ENCODE data around the gene PTPRR.

PTPRR gene

DNA sequence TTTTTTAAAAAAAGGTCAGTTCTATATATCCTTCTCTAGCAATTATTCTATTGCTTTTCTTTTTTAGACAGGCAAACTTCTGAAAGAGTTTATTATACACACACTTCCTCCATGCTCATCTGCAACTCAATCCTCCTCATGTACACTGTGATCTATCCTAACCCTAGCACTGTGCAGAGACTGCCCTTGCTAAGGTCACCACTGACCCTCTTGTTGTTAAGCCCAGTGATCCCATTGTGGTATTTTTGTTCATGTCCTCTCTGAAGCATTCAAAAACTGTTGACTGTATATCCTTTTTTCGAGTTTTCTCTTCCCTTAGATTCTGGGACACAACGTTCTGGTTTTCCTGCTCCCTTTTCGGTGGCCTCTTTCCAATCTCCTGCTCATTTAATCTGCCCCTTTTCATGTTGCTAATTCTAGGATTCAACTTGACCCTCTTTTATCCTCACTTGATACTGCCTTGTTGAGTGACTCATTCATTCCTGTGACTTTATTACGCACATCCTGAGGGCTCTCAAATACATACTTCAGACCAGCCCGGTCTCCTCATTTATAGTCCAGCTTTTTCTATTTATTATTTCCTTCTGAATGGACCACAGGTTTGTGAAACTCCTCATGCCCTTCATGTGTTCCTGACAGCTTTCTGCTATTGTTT is 229.4 kb downstream of the PTPRR start:
- no peaks in the 10 kb centered on the region for H3K9me3 ChIP-seq (ENCODE audit: control insufficient read depth in 2 of 2, low read length in 2 of 2)
- H3K4me3 ChIP-seq (ENCODE audit: low read length in 2 of 2), result no peak overlapping the region
- no peak overlapping the region for H3K9ac ChIP-seq (ENCODE audit: low read depth in 1 of 2, low read length in 2 of 2)
- H3K4me1 ChIP-seq (ENCODE audit: control insufficient read depth in 2 of 2, insufficient read depth in 2 of 2, low read length in 2 of 2), result peaks cover 0 to 3% of the 10 kb centered on the region in 2 donors
- no peaks in the 10 kb centered on the region for H3K27me3 ChIP-seq (ENCODE audit: control insufficient read depth in 2 of 2, insufficient read depth in 2 of 2, low read length in 2 of 2)
- no peak overlapping the region for H3K27ac ChIP-seq (ENCODE audit: low read depth in 2 of 2, low read length in 2 of 2)
- H3K36me3 ChIP-seq (ENCODE audit: control insufficient read depth in 2 of 2, insufficient read depth in 2 of 2, low read length in 2 of 2), result no peaks in the 10 kb centered on the region

GRCh38 chr12:70686907-70687306 is 233.6 kb downstream of the PTPRR start:
- no peaks in the 10 kb centered on the region for H3K36me3 ChIP-seq (ENCODE audit: control insufficient read depth in 2 of 2, insufficient read depth in 2 of 2, low read length in 2 of 2)
- no peak overlapping the region for H3K4me3 ChIP-seq (ENCODE audit: low read length in 2 of 2)
- H3K27ac ChIP-seq (ENCODE audit: low read depth in 2 of 2, low read length in 2 of 2), result no peak overlapping the region
- no peaks in the 10 kb centered on the region for H3K9me3 ChIP-seq (ENCODE audit: control insufficient read depth in 2 of 2, low read length in 2 of 2)
- H3K27me3 ChIP-seq (ENCODE audit: control insufficient read depth in 2 of 2, insufficient read depth in 2 of 2, low read length in 2 of 2), result no peaks in the 10 kb centered on the region
- H3K4me1 ChIP-seq (ENCODE audit: control insufficient read depth in 2 of 2, insufficient read depth in 2 of 2, low read length in 2 of 2), result no peaks in the 10 kb centered on the region
- no peak overlapping the region for H3K9ac ChIP-seq (ENCODE audit: low read depth in 1 of 2, low read length in 2 of 2)

- no peaks in the 10 kb centered on the region for H3K27me3 ChIP-seq (ENCODE audit: control insufficient read depth in 2 of 2, insufficient read depth in 2 of 2, low read length in 2 of 2)
- H3K4me1 ChIP-seq (ENCODE audit: control insufficient read depth in 2 of 2, insufficient read depth in 2 of 2, low read length in 2 of 2), result no peaks in the 10 kb centered on the region
- no peaks in the 10 kb centered on the region for H3K9me3 ChIP-seq (ENCODE audit: control insufficient read depth in 2 of 2, low read length in 2 of 2)
- no peaks in the 10 kb centered on the region for H3K36me3 ChIP-seq (ENCODE audit: control insufficient read depth in 2 of 2, insufficient read depth in 2 of 2, low read length in 2 of 2)
- H3K27ac ChIP-seq (ENCODE audit: low read depth in 2 of 2, low read length in 2 of 2), result no peak overlapping the region
- no peak overlapping the region for H3K9ac ChIP-seq (ENCODE audit: low read depth in 1 of 2, low read length in 2 of 2)
- H3K4me3 ChIP-seq (ENCODE audit: low read length in 2 of 2), result no peak overlapping the region
Measured at GRCh38 chr12:70686299-70686698, 234.2 kb downstream of the PTPRR start.

DNA sequence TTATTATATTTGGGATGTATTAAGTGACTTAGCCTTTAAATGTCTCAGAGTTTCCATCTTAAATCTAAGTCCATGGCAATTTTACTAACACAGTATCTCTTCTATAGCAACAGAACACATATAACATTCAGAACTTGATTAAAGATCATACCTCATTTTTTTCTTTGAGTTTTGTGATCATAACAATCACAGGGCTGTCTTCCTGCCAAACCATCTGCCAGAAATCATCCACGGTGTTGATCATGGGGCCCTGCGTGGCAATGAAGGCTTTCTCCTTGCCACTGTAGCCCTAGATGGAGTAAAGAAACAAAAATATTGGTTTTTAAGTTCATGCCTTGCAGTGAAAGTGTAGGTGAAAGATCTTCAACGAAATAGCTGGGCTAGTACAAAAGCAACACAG is 236.6 kb downstream of the PTPRR start:
- H3K4me1 ChIP-seq (ENCODE audit: control insufficient read depth in 2 of 2, insufficient read depth in 2 of 2, low read length in 2 of 2), result no peaks in the 10 kb centered on the region
- no peaks in the 10 kb centered on the region for H3K36me3 ChIP-seq (ENCODE audit: control insufficient read depth in 2 of 2, insufficient read depth in 2 of 2, low read length in 2 of 2)
- no peaks in the 10 kb centered on the region for H3K9me3 ChIP-seq (ENCODE audit: control insufficient read depth in 2 of 2, low read length in 2 of 2)
- no peaks in the 10 kb centered on the region for H3K27me3 ChIP-seq (ENCODE audit: control insufficient read depth in 2 of 2, insufficient read depth in 2 of 2, low read length in 2 of 2)
- H3K4me3 ChIP-seq (ENCODE audit: low read length in 2 of 2), result no peak overlapping the region
- H3K27ac ChIP-seq (ENCODE audit: low read depth in 2 of 2, low read length in 2 of 2), result no peak overlapping the region
- no peak overlapping the region for H3K9ac ChIP-seq (ENCODE audit: low read depth in 1 of 2, low read length in 2 of 2)

DNA sequence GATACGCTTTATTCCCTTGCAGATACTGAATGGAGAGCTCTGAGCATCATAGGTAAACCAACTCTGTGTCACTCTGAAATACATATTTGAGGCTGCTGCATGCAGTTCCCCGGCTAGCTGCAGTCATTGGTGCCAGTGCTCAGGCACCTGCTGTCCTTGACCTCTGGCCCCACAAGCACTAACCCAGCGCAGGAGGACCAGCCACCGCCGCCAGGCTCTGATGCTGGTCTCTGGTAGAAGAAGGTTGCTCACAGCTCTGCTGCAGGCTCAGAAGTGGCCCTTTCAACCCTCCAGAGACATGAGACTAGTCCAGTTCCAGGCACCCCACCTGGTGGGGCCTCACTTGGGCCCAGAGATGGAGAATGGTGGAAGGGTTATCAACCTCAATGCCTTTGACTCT is 248.8 kb downstream of the PTPRR start:
- Histone ChIP-seq H3K36me3 (ENCODE audit: control insufficient read depth in 2 of 2, insufficient read depth in 2 of 2, low read length in 2 of 2) (no peaks in the 10 kb centered on the region), H3K4me3 (ENCODE audit: low read length in 2 of 2) (no peak overlapping the region), H3K27me3 (ENCODE audit: control insufficient read depth in 2 of 2, insufficient read depth in 2 of 2, low read length in 2 of 2) (no peaks in the 10 kb centered on the region), H3K4me1 (ENCODE audit: control insufficient read depth in 2 of 2, insufficient read depth in 2 of 2, low read length in 2 of 2) (no peaks in the 10 kb centered on the region), H3K9me3 (ENCODE audit: control insufficient read depth in 2 of 2, low read length in 2 of 2) (no peaks in the 10 kb centered on the region), H3K27ac (ENCODE audit: low read depth in 2 of 2, low read length in 2 of 2) (no peak overlapping the region), H3K9ac (ENCODE audit: low read depth in 1 of 2, low read length in 2 of 2) (no peak overlapping the region)

- Histone ChIP-seq H3K9ac (ENCODE audit: low read depth in 1 of 2, low read length in 2 of 2) (no peak overlapping the region), H3K4me1 (ENCODE audit: control insufficient read depth in 2 of 2, insufficient read depth in 2 of 2, low read length in 2 of 2) (no peaks in the 10 kb centered on the region), H3K4me3 (ENCODE audit: low read length in 2 of 2) (no peak overlapping the region), H3K27me3 (ENCODE audit: control insufficient read depth in 2 of 2, insufficient read depth in 2 of 2, low read length in 2 of 2) (no peaks in the 10 kb centered on the region), H3K36me3 (ENCODE audit: control insufficient read depth in 2 of 2, insufficient read depth in 2 of 2, low read length in 2 of 2) (no peaks in the 10 kb centered on the region), H3K9me3 (ENCODE audit: control insufficient read depth in 2 of 2, low read length in 2 of 2) (no peaks in the 10 kb centered on the region), H3K27ac (ENCODE audit: low read depth in 2 of 2, low read length in 2 of 2) (no peak overlapping the region)
Measured at GRCh38 chr12:70670948-70671347, 249.6 kb downstream of the PTPRR start.

- no peak overlapping the region for H3K4me3 ChIP-seq (ENCODE audit: low read length in 2 of 2)
- no peaks in the 10 kb centered on the region for H3K4me1 ChIP-seq (ENCODE audit: control insufficient read depth in 2 of 2, insufficient read depth in 2 of 2, low read length in 2 of 2)
- no peak overlapping the region for H3K9ac ChIP-seq (ENCODE audit: low read depth in 1 of 2, low read length in 2 of 2)
- no peaks in the 10 kb centered on the region for H3K9me3 ChIP-seq (ENCODE audit: control insufficient read depth in 2 of 2, low read length in 2 of 2)
- H3K27ac ChIP-seq (ENCODE audit: low read depth in 2 of 2, low read length in 2 of 2), result no peak overlapping the region
- H3K27me3 ChIP-seq (ENCODE audit: control insufficient read depth in 2 of 2, insufficient read depth in 2 of 2, low read length in 2 of 2), result no peaks in the 10 kb centered on the region
- H3K36me3 ChIP-seq (ENCODE audit: control insufficient read depth in 2 of 2, insufficient read depth in 2 of 2, low read length in 2 of 2), result no peaks in the 10 kb centered on the region
Measured at GRCh38 chr12:70667253-70667652, 253.3 kb downstream of the PTPRR start.

GRCh38 chr12:70666364-70666763 is 254.2 kb downstream of the PTPRR start:
- Histone ChIP-seq H3K36me3 (ENCODE audit: control insufficient read depth in 2 of 2, insufficient read depth in 2 of 2, low read length in 2 of 2) (no peaks in the 10 kb centered on the region), H3K27me3 (ENCODE audit: control insufficient read depth in 2 of 2, insufficient read depth in 2 of 2, low read length in 2 of 2) (no peaks in the 10 kb centered on the region), H3K27ac (ENCODE audit: low read depth in 2 of 2, low read length in 2 of 2) (no peak overlapping the region), H3K9ac (ENCODE audit: low read depth in 1 of 2, low read length in 2 of 2) (no peak overlapping the region), H3K9me3 (ENCODE audit: control insufficient read depth in 2 of 2, low read length in 2 of 2) (no peaks in the 10 kb centered on the region), H3K4me1 (ENCODE audit: control insufficient read depth in 2 of 2, insufficient read depth in 2 of 2, low read length in 2 of 2) (no peaks in the 10 kb centered on the region), H3K4me3 (ENCODE audit: low read length in 2 of 2) (no peak overlapping the region)

DNA sequence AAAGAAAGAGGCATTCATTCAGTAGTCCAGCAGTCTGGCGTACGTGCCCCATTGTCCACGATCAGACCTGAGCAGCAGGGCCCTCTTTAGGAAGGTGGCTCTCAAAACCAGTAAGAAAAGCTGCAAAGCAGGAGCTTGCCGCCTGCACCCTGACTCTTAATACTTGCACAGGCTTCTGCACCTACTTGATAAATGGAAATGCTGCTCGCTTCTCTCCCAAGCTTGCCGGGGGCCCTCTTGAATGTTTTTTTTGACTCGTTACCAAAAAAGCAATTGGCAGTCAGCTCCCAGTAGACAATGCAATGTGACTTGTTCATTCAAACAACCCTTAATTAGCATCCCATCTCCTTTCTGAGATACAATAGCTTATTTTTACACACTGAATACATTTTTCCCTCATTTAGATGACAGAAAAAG is 256.1 kb downstream of the PTPRR start:
- Histone ChIP-seq H3K36me3 (ENCODE audit: control insufficient read depth in 2 of 2, insufficient read depth in 2 of 2, low read length in 2 of 2) (no peaks in the 10 kb centered on the region), H3K9me3 (ENCODE audit: control insufficient read depth in 2 of 2, low read length in 2 of 2) (no peaks in the 10 kb centered on the region), H3K27me3 (ENCODE audit: control insufficient read depth in 2 of 2, insufficient read depth in 2 of 2, low read length in 2 of 2) (no peaks in the 10 kb centered on the region), H3K4me1 (ENCODE audit: control insufficient read depth in 2 of 2, insufficient read depth in 2 of 2, low read length in 2 of 2) (no peaks in the 10 kb centered on the region), H3K9ac (ENCODE audit: low read depth in 1 of 2, low read length in 2 of 2) (no peak overlapping the region), H3K4me3 (ENCODE audit: low read length in 2 of 2) (no peak overlapping the region), H3K27ac (ENCODE audit: low read depth in 2 of 2, low read length in 2 of 2) (no peak overlapping the region)

DNA sequence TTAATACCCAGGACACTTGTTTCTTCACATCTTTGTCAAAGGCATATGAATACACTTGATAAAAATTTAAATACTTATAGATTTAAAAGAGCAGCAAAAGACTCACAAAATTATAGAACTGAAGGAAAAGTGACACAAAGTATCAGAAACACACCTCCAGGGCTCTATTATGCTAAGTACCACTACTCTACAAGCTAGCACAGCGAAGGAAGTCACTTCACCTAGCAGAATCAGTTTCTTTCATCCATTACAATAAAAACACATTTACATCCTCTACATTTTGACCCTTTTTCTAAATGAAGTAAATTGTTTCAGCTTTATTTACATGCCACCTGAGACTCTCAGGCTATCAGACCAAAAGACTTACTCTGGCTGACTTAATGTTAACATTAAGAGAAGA is 256.7 kb downstream of the PTPRR start:
- Histone ChIP-seq H3K9ac (ENCODE audit: low read depth in 1 of 2, low read length in 2 of 2) (no peak overlapping the region), H3K27me3 (ENCODE audit: control insufficient read depth in 2 of 2, insufficient read depth in 2 of 2, low read length in 2 of 2) (no peaks in the 10 kb centered on the region), H3K36me3 (ENCODE audit: control insufficient read depth in 2 of 2, insufficient read depth in 2 of 2, low read length in 2 of 2) (no peaks in the 10 kb centered on the region), H3K4me1 (ENCODE audit: control insufficient read depth in 2 of 2, insufficient read depth in 2 of 2, low read length in 2 of 2) (no peaks in the 10 kb centered on the region), H3K9me3 (ENCODE audit: control insufficient read depth in 2 of 2, low read length in 2 of 2) (no peaks in the 10 kb centered on the region), H3K4me3 (ENCODE audit: low read length in 2 of 2) (no peak overlapping the region), H3K27ac (ENCODE audit: low read depth in 2 of 2, low read length in 2 of 2) (no peak overlapping the region)
